ENCODE measurements around the gene LUZP4. TPM values are rescaled to one million over a fixed set of nuclear protein-coding genes. Genes with fewer than 3 reads are reported as not detected.

Gene LUZP4
- total RNA-seq, 1 experiment from 2014 or later: not detected

GRCh38 chrX:115333446-115333845 lies 43.9 kb downstream of the LUZP4 start:
- no TSS peak for BruUV-seq (replicated peaks)
- Histone ChIP-seq H3K36me3 (ENCODE audit: control insufficient read depth in 1 of 2, insufficient read depth in 2 of 2, low read length in 2 of 2) (no peaks in the 10 kb centered on the region), H3K27ac (ENCODE audit: low read depth, low read length) (no peak overlapping the region), H3K79me2 (ENCODE audit: insufficient read depth, low read length) (no peaks in the 10 kb centered on the region), H4K20me1 (ENCODE audit: insufficient read depth) (no peaks in the 10 kb centered on the region), H3K9me3 (ENCODE audit: control insufficient read depth in 1 of 2, insufficient read depth in 1 of 2, low read depth in 1 of 2, low read length in 2 of 2) (no peaks in the 10 kb centered on the region), H3K4me1 (ENCODE audit: control insufficient read depth in 1 of 2, insufficient read depth in 2 of 2, low read length in 2 of 2) (no peaks in the 10 kb centered on the region; a peak in 1 of 4 replicates), H3K9ac (ENCODE audit: low read length) (no peak overlapping the region), H3K9me2 (ENCODE audit: insufficient read depth) (no peaks in the 10 kb centered on the region), H3K27me3 (ENCODE audit: insufficient read depth, low read length) (no peaks in the 10 kb centered on the region), H3K4me3 (replicated peaks in 1 of 2; ENCODE audit: low read depth in 1 of 2, low read length in 2 of 2) (no peak overlapping the region), H2AFZ (ENCODE audit: low read depth, low read length, poor library complexity, severe bottlenecking) (no peak overlapping the region), H3K4me2 (ENCODE audit: low read length) (no peak overlapping the region)
- POLR2A ChIA-PET: no interaction called here
- DNase-seq (ENCODE audit: low read depth, low spot score): no peak
- ATAC-seq: no peak
- CTCF ChIA-PET: no interaction called here
- RAD21 ChIA-PET (ENCODE audit: low non-redundant PET in 1 of 2, low total read pairs in 2 of 2, uncharacterized antibody in 2 of 2, unreplicated experiment in 2 of 2): no interaction called here
- TF ChIP-seq EGR1 (IDR thresholded peaks at IDR 0.05; ENCODE audit: low read depth) (no peak), SP1 (IDR thresholded peaks at IDR 0.05; ENCODE audit: low read depth) (no peak), ZFX (IDR thresholded peaks at IDR 0.05) (no peak), MAX (IDR thresholded peaks at IDR 0.05) (no peak), FOSL1 (IDR thresholded peaks at IDR 0.05; ENCODE audit: low read depth) (no peak)
- intact Hi-C loops (cut with micrococcal nuclease): loop anchor here (5.0 kb wide), 1 partner anchor 359 kb away; no protein-coding TSS in a partner anchor

- ATAC-seq (no peak), DNase-seq (ENCODE audit: low read depth, low spot score) (no peak)
- Histone ChIP-seq H3K36me3 (ENCODE audit: control insufficient read depth in 1 of 2, insufficient read depth in 2 of 2, low read length in 2 of 2) (no peaks in the 10 kb centered on the region), H3K9ac (ENCODE audit: low read length) (no peak overlapping the region), H3K27ac (ENCODE audit: low read depth, low read length) (no peak overlapping the region), H3K9me2 (ENCODE audit: insufficient read depth) (no peaks in the 10 kb centered on the region), H3K4me1 (ENCODE audit: control insufficient read depth in 1 of 2, insufficient read depth in 2 of 2, low read length in 2 of 2) (no peaks in the 10 kb centered on the region), H3K9me3 (ENCODE audit: control insufficient read depth in 1 of 2, insufficient read depth in 1 of 2, low read depth in 1 of 2, low read length in 2 of 2) (no peaks in the 10 kb centered on the region), H3K4me3 (replicated peaks in 1 of 2; ENCODE audit: low read depth in 1 of 2, low read length in 2 of 2) (no peak overlapping the region), H3K27me3 (ENCODE audit: insufficient read depth, low read length) (no peaks in the 10 kb centered on the region), H4K20me1 (ENCODE audit: insufficient read depth) (no peaks in the 10 kb centered on the region), H3K79me2 (ENCODE audit: insufficient read depth, low read length) (no peaks in the 10 kb centered on the region), H2AFZ (ENCODE audit: low read depth, low read length, poor library complexity, severe bottlenecking) (no peak overlapping the region), H3K4me2 (ENCODE audit: low read length) (no peak overlapping the region)
- intact Hi-C loops (cut with micrococcal nuclease): no loop called here
- RAD21 ChIA-PET (ENCODE audit: low non-redundant PET in 1 of 2, low total read pairs in 2 of 2, uncharacterized antibody in 2 of 2, unreplicated experiment in 2 of 2): no interaction called here
- CTCF ChIA-PET: no interaction called here
- TF ChIP-seq MAX (IDR thresholded peaks at IDR 0.05) (no peak), CBX3 (IDR thresholded peaks at IDR 0.05; ENCODE audit: low read depth) (no peak), ELF1 (IDR thresholded peaks at IDR 0.05; ENCODE audit: borderline replicate concordance, low read depth) (no peak), EGR1 (IDR thresholded peaks at IDR 0.05; ENCODE audit: low read depth) (no peak), EZH2 (IDR thresholded peaks at IDR 0.05) (no peak), ZFX (IDR thresholded peaks at IDR 0.05) (no peak), SRF (IDR thresholded peaks at IDR 0.05; ENCODE audit: low read depth) (no peak), YY1 (IDR thresholded peaks at IDR 0.05; ENCODE audit: extremely low read depth, insufficient replicate concordance, low read depth, low read length) (no peak), CEBPB (IDR thresholded peaks at IDR 0.05; ENCODE audit: low read depth) (no peak), ATF3 (IDR thresholded peaks at IDR 0.05) (no peak), REST (IDR thresholded peaks at IDR 0.05; ENCODE audit: low read depth) (no peak), ZNF274 (IDR thresholded peaks at IDR 0.05; ENCODE audit: low read depth, low read length) (no peak)
- BruUV-seq (replicated peaks): no TSS peak
- POLR2A ChIA-PET: no interaction called here
These were observed 48.1 kb downstream of the LUZP4 start for GRCh38 chrX:115337491-115338144.

All from HCT116 (cell line).